GM12874 (cell line): ENCODE data around the gene SOCS1.

ENCODE experiments used
- CTCF ChIP-seq: IDR thresholded peaks from 2 replicates; pipeline ENCODE4 v1.5.1; 2011; ENCODE audit warnings: low read depth, mild to moderate bottlenecking, control low read depth, low read length, moderate library complexity; ENCODE audit not compliant: insufficient read depth

SOCS1 gene

GRCh38 chr16:11278681-11279628 lies 23.0 kb upstream of the SOCS1 start:
- TF ChIP-seq CTCF, result no peak

- TF ChIP-seq CTCF, result no peak
Measured at GRCh38 chr16:11277607-11278337, 21.8 kb upstream of the SOCS1 start.

- no peak for TF ChIP-seq CTCF
Measured at GRCh38 chr16:11276896-11277593, 21.0 kb upstream of the SOCS1 start.

GRCh38 chr16:11276143-11276895 lies 20.3 kb upstream of the SOCS1 start, which contains the start of gene PRM2:
Gene PRM2 (minus strand): TSS chr16:11276480. CDS start chr16:11276370, 110 bp downstream.
- TF ChIP-seq CTCF, result no peak

GRCh38 chr16:11274964-11275363 lies 19.0 kb upstream of the SOCS1 start:
- TF ChIP-seq CTCF, result no peak

GRCh38 chr16:11273721-11274324 lies 17.8 kb upstream of the SOCS1 start:
- TF ChIP-seq CTCF, result no peak
